HEK293 (cell line): ENCODE results near the gene PAQR8.

Experiments used
- CTCF ChIA-PET: fragments of 350-600 bp; formaldehyde crosslinking; extraction: SDS; loops from one replicate; lab custom pipeline; 2021; ENCODE audit warnings: antibody characterized with exemption; lab: Yijun Ruan, JAX
- POLR2A ChIA-PET: fragments of 300-600 bp; formaldehyde crosslinking; extraction: SDS; loops from one replicate; lab custom pipeline; 2020; ENCODE audit warnings: antibody characterized with exemption, inconsistent platforms; lab: Yijun Ruan, JAX
- H3K27ac ChIP-seq: fragments of 200-500 bp; sonication (Bioruptor generic); 2 replicates; pipeline ENCODE4 v1.5.1; 2014; ENCODE audit warnings: low read depth, low read length, control low read depth, inconsistent platforms; ENCODE audit errors: extremely low read depth
- H3K36me3 ChIP-seq, 2 experiments: fragments of 200-500 bp in 1 of 2; sonication (Bioruptor generic) in 1 of 2; 1 replicate in 1 of 2; 2 replicates in 1 of 2; pipeline ENCODE4 v1.5.1; 2014 to 2017; ENCODE audit warnings: inconsistent platforms in 2 of 2, low read length in 2 of 2; ENCODE audit not compliant: control insufficient read depth in 2 of 2, insufficient read depth in 1 of 2
- H3K4me1 ChIP-seq: fragments of 200-500 bp; sonication (Bioruptor generic); 2 replicates; pipeline ENCODE4 v1.5.1; 2014; ENCODE audit warnings: mild to moderate bottlenecking, low read length, inconsistent platforms; ENCODE audit not compliant: control insufficient read depth, insufficient read depth
- H3K4me3 ChIP-seq: 2 replicates; pipeline ENCODE4 v1.5.1; 2011; ENCODE audit warnings: low read depth, mild to moderate bottlenecking, control low read depth, low read length, moderate library complexity
- H3K9me3 ChIP-seq: fragments of 200-500 bp; sonication (Bioruptor generic); 2 replicates; pipeline ENCODE4 v1.5.1; 2014; ENCODE audit warnings: low read depth, low read length, inconsistent platforms; ENCODE audit not compliant: control insufficient read depth, insufficient read depth
- CTCF ChIP-seq: fragments of 450-650 bp; formaldehyde crosslinking; IDR thresholded peaks from 2 replicates; pipeline ENCODE4 v1.5.1; 2016; ENCODE audit warnings: missing biosample characterization, missing genetic modification characterization
- EGR2 ChIP-seq: fragments of 450-650 bp; formaldehyde crosslinking; IDR thresholded peaks from 2 replicates; pipeline ENCODE4 v1.5.1; 2016; ENCODE audit warnings: low read depth, missing biosample characterization, missing genetic modification characterization
- OVOL3 ChIP-seq: fragments of 450-650 bp; formaldehyde crosslinking; IDR thresholded peaks from 2 replicates; pipeline ENCODE4 v1.5.1; 2016; ENCODE audit warnings: missing biosample characterization, missing genetic modification characterization
- PRDM1 ChIP-seq: fragments of 450-650 bp; formaldehyde crosslinking; IDR thresholded peaks from 2 replicates; pipeline ENCODE4; 2016; ENCODE audit warnings: missing biosample characterization, missing genetic modification characterization
- RBAK ChIP-seq: fragments of 450-650 bp; formaldehyde crosslinking; IDR thresholded peaks from 2 replicates; pipeline ENCODE4 v1.5.1; 2016; ENCODE audit warnings: missing biosample characterization, missing genetic modification characterization
- SP2 ChIP-seq: fragments of 450-650 bp; formaldehyde crosslinking; IDR thresholded peaks from 2 replicates; pipeline ENCODE4 v1.5.1; 2016; ENCODE audit warnings: missing biosample characterization, missing genetic modification characterization
- WT1 ChIP-seq: fragments of 450-650 bp; formaldehyde crosslinking; IDR thresholded peaks from 2 replicates; pipeline ENCODE4 v1.5.1; 2016; ENCODE audit warnings: missing biosample characterization, missing genetic modification characterization
- ZBTB49 ChIP-seq: fragments of 450-650 bp; formaldehyde crosslinking; IDR thresholded peaks from 2 replicates; pipeline ENCODE4 v1.5.1; 2016; ENCODE audit warnings: missing biosample characterization, missing genetic modification characterization, low read depth
- ZBTB7A ChIP-seq: fragments of 450-650 bp; formaldehyde crosslinking; IDR thresholded peaks from 2 replicates; pipeline ENCODE4 v1.5.1; 2016; ENCODE audit warnings: low read depth, missing biosample characterization, missing genetic modification characterization
- ZNF112 ChIP-seq: fragments of 450-650 bp; formaldehyde crosslinking; IDR thresholded peaks from 2 replicates; pipeline ENCODE4 v1.5.0; 2017; ENCODE audit warnings: missing biosample characterization, missing genetic modification characterization
- ZNF138 ChIP-seq: fragments of 450-650 bp; formaldehyde crosslinking; IDR thresholded peaks from 2 replicates; pipeline ENCODE4 v1.5.1; 2016; ENCODE audit warnings: missing biosample characterization, missing genetic modification characterization, borderline replicate concordance
- ZNF157 ChIP-seq: fragments of 450-650 bp; formaldehyde crosslinking; IDR thresholded peaks from 2 replicates; pipeline ENCODE4 v1.5.1; 2016; ENCODE audit warnings: missing biosample characterization, missing genetic modification characterization
- ZNF174 ChIP-seq: fragments of 450-650 bp; formaldehyde crosslinking; IDR thresholded peaks from 2 replicates; pipeline ENCODE4 v1.5.0; 2017; ENCODE audit warnings: missing biosample characterization, mild to moderate bottlenecking, missing genetic modification characterization
- ZNF24 ChIP-seq: fragments of 450-650 bp; formaldehyde crosslinking; IDR thresholded peaks from 2 replicates; pipeline ENCODE4 v1.5.1; 2016; ENCODE audit warnings: missing biosample characterization, missing genetic modification characterization
- ZNF248 ChIP-seq: fragments of 450-650 bp; formaldehyde crosslinking; IDR thresholded peaks from 2 replicates; pipeline ENCODE4 v1.5.1; 2017; ENCODE audit warnings: missing biosample characterization, missing genetic modification characterization
- ZNF398 ChIP-seq: fragments of 450-650 bp; formaldehyde crosslinking; IDR thresholded peaks from 2 replicates; pipeline ENCODE4 v1.5.1; 2017; ENCODE audit warnings: missing biosample characterization, missing genetic modification characterization
- ZNF473 ChIP-seq: fragments of 450-650 bp; formaldehyde crosslinking; IDR thresholded peaks from 2 replicates; pipeline ENCODE4 v1.5.1; 2017; ENCODE audit warnings: missing biosample characterization, missing genetic modification characterization
- ZNF48 ChIP-seq: fragments of 450-650 bp; formaldehyde crosslinking; IDR thresholded peaks from 2 replicates; pipeline ENCODE4 v1.5.1; 2016; ENCODE audit warnings: missing biosample characterization, missing genetic modification characterization
- ZNF513 ChIP-seq: fragments of 450-650 bp; IDR thresholded peaks from 2 replicates; pipeline ENCODE4 v1.5.1; 2018; ENCODE audit warnings: missing biosample characterization, missing genetic modification characterization
- ZNF560 ChIP-seq: fragments of 450-650 bp; formaldehyde crosslinking; IDR thresholded peaks from 2 replicates; pipeline ENCODE4 v1.5.1; 2017; ENCODE audit warnings: missing biosample characterization, missing genetic modification characterization, borderline replicate concordance
- ZNF629 ChIP-seq: fragments of 450-650 bp; formaldehyde crosslinking; IDR thresholded peaks from 2 replicates; pipeline ENCODE4 v1.5.1; 2017; ENCODE audit warnings: missing biosample characterization, missing genetic modification characterization
- ZSCAN23 ChIP-seq: fragments of 450-650 bp; formaldehyde crosslinking; IDR thresholded peaks from 2 replicates; pipeline ENCODE4 v1.5.1; 2016; ENCODE audit warnings: missing biosample characterization, missing genetic modification characterization
- TF ChIP-seq, protein P1 (sequence below): fragments of 450-650 bp; formaldehyde crosslinking; IDR thresholded peaks from 2 replicates; pipeline ENCODE4 v1.5.1; 2016; ENCODE audit warnings: missing biosample characterization, missing genetic modification characterization

Gene PAQR8

DNA sequence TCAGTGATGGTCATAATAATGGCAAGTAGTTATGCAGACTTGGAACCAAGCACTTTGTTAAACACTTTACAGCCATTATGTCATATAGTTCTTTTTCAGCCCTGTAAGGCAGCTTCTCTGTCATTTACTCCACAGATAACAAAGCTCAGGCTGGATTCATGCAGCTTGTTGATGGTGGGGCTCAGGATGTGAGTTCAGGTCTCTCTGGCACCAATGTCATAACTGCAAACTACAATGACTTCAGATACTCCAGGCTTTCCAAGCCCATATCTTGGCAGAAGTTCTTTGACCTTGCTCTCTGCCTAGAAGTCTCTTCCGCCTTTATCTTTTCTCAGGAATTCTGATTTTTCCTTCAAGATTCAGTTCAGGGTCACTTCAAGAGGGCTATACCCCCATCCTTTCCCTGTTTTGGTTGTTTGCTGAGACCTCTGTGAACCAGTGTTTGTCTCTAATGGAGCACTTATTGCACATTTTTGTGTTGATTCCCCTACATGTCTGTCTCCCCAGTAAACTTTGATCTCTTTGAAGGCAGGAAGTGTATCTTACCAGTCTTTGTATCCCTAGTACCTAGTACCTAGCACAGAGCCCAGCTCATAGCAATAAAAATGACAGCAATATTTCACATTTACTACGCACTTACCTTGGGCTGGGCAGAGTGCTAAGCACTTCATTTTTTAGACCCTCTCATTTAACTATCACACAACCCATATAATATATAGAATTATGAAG, 38.5 kb downstream of the PAQR8 start:
- ChIA-PET POLR2A (interaction anchor here (1.0 to 3.0 kb wide), 2 partner anchors 10 to 115 kb away, joined by 4 to 13 read pairs; partner anchors contain the start of gene MCM3), CTCF (interaction anchor here (0.6 to 9.4 kb wide), 38 partner anchors 10 to 1028 kb away, joined by 3 to 202 read pairs (median 4); partner anchors contain the start of genes IL17F, MCM3 and PAQR8)

DNA sequence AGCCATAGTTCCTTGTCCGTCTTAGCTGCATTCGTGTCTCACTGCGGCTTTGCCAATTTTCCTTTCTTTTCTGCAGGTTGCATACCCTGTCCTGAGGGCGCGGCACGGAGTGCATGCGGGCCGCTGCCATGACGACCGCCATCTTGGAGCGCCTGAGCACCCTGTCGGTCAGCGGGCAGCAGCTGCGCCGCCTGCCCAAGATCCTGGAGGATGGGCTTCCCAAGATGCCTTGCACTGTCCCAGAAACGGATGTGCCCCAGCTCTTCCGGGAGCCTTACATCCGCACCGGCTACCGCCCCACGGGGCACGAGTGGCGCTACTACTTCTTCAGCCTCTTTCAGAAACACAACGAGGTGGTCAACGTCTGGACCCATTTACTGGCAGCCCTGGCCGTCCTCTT, 41.1 kb downstream of the PAQR8 start:
- TF ChIP-seq ZNF48 (tag by site-specific recombination) (no peak), ZSCAN23 (tag by site-specific recombination) (no peak), ZNF629 (no peak), ZNF174 (tag by site-specific recombination) (no peak), ZNF398 (tag by site-specific recombination) (no peak), EGR2 (tag by site-specific recombination) (no peak), WT1 (tag by site-specific recombination) (no peak), ZBTB49 (no peak), CTCF (tag by site-specific recombination) (no peak), PRDM1 (tag by site-specific recombination) (no peak), ZNF112 (no peak), SP2 (no peak), OVOL3 (tag by site-specific recombination) (no peak), ZNF248 (tag by site-specific recombination) (no peak), ZBTB7A (no peak), ZNF24 (no peak), ZNF560 (tag by site-specific recombination) (no peak), ZNF157 (tag by site-specific recombination) (no peak)
- TF ChIP-seq, protein P1, sequence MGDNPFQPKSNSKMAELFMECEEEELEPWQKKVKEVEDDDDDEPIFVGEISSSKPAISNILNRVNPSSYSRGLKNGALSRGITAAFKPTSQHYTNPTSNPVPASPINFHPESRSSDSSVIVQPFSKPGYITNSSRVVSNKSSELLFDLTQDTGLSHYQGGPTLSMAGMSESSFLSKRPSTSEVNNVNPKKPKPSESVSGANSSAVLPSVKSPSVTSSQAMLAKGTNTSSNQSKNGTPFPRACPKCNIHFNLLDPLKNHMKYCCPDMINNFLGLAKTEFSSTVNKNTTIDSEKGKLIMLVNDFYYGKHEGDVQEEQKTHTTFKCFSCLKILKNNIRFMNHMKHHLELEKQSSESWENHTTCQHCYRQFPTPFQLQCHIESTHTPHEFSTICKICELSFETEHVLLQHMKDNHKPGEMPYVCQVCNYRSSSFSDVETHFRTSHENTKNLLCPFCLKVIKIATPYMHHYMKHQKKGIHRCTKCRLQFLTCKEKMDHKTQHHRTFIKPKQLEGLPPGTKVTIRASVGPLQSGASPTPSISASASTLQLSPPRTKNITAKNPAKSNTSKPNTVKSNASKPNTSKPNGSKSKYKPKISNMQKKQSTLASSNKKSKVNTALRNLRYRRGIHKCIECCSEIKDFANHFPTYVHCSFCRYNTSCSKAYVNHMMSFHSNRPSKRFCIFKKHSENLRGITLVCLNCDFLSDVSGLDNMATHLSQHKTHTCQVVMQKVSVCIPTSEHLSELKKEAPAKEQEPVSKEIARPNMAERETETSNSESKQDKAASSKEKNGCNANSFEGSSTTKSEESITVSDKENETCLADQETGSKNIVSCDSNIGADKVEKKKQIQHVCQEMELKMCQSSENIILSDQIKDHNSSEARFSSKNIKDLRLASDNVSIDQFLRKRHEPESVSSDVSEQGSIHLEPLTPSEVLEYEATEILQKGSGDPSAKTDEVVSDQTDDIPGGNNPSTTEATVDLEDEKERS = no peak
- TF ChIP-seq, all 188 proteins: peak for 0
- peaks cover 0 to 12% of the 10 kb centered on the region in 2 experiments; a peak in 1 of 3 replicates for H3K36me3 ChIP-seq
- H3K4me1 ChIP-seq = no peaks in the 10 kb centered on the region
- no peak overlapping the region for H3K27ac ChIP-seq
- H3K4me3 ChIP-seq = no peak overlapping the region
- CTCF ChIA-PET = interaction anchor here (0.5 to 9.4 kb wide), 11 partner anchors 12 to 1602 kb away, joined by 3 to 202 read pairs (median 4); partner anchors contain the start of gene MCM3
- no peaks in the 10 kb centered on the region for H3K9me3 ChIP-seq
- POLR2A ChIA-PET = interaction anchor here (0.6 kb wide), 2 partner anchors 119 to 824 kb away, joined by 3 to 4 read pairs; no protein-coding TSS in a partner anchor

More for the DNA sequence above, 38.5 kb downstream of the PAQR8 start:
- Histone ChIP-seq H3K27ac (no peak overlapping the region), H3K4me3 (no peak overlapping the region), H3K4me1 (no peaks in the 10 kb centered on the region), H3K9me3 (no peaks in the 10 kb centered on the region), H3K36me3 (peaks cover 0 to 12% of the 10 kb centered on the region in 2 experiments; a peak in 1 of 3 replicates)
- TF ChIP-seq ZNF473 (tag by site-specific recombination) (no peak), RBAK (no peak), ZNF513 (tag by site-specific recombination) (no peak), ZNF138 (tag by site-specific recombination) (no peak), WT1 (tag by site-specific recombination) (no peak)
